Thyroid gland (tissue), 4 donors: ENCODE results near the gene PRR14.

Source experiments
- POLR2A ChIP-seq, 2 donors: fragments of 450-650 bp; IDR thresholded peaks; one replicate each; pipeline ENCODE4 v1.6.1; 2017; ENCODE audit warnings: antibody characterized with exemption in 2 of 2, mild to moderate bottlenecking in 2 of 2, moderate library complexity in 1 of 2
- TF ChIP-seq, protein P1 (sequence below), 6 experiments: fragments of 200-600 bp in 3 of 6; fragments of 450-650 bp in 3 of 6; sonication (generic) in 3 of 6; IDR thresholded peaks; one replicate each; pipeline ENCODE4 v1.5.1; 2016 to 2019; ENCODE audit warnings: antibody characterized with exemption in 6 of 6, mild to moderate bottlenecking in 2 of 6, inconsistent platforms in 1 of 6, moderate library complexity in 1 of 6

DNA sequence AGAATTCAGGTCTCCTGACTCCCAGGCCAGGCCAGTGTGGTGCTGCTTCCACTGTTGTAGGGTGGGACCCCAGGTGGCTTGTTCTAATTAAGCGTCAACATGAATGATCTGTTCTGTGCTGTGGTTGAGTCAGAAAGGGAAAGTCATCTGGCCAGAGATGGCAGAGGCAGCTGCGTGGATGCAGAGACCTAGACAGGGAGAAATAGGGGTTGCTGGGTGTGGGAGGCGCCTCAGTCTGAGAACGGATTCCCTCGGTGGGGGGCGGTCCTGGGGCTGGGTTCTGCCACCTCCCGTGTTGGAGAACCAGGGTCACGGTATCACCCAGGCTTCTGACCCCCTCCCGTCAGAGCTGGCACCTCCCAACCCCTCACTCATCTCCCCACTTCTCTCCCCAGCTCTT, 13.1 kb downstream of the PRR14 start:
- no peak for TF ChIP-seq POLR2A (IDR thresholded peaks at IDR 0.05)
- TF ChIP-seq, protein P1, sequence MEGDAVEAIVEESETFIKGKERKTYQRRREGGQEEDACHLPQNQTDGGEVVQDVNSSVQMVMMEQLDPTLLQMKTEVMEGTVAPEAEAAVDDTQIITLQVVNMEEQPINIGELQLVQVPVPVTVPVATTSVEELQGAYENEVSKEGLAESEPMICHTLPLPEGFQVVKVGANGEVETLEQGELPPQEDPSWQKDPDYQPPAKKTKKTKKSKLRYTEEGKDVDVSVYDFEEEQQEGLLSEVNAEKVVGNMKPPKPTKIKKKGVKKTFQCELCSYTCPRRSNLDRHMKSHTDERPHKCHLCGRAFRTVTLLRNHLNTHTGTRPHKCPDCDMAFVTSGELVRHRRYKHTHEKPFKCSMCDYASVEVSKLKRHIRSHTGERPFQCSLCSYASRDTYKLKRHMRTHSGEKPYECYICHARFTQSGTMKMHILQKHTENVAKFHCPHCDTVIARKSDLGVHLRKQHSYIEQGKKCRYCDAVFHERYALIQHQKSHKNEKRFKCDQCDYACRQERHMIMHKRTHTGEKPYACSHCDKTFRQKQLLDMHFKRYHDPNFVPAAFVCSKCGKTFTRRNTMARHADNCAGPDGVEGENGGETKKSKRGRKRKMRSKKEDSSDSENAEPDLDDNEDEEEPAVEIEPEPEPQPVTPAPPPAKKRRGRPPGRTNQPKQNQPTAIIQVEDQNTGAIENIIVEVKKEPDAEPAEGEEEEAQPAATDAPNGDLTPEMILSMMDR (IDR thresholded peaks at IDR 0.05): no peak
